Fibroblast of mammary gland (primary cell): Measurements from ENCODE around the gene GRIA4.

ENCODE experiments used
- DNase-seq: peaks from one replicate; pipeline ENCODE4 v3.0.0-alpha.2; 2010; ENCODE audit warnings: low read depth
- H3K4me3 ChIP-seq: 2 replicates; pipeline ENCODE4 v1.5.1; 2011; ENCODE audit warnings: low read depth, mild to moderate bottlenecking, low read length, moderate library complexity; ENCODE audit not compliant: control insufficient read depth
- CTCF ChIP-seq: conservative IDR thresholded peaks from 2 replicates; pipeline ENCODE4 v1.5.1; 2011; ENCODE audit warnings: low read depth, low read length, inconsistent platforms; ENCODE audit not compliant: control insufficient read depth, insufficient read depth

The GRIA4 gene

GRCh38 chr11:105856954-105857353 lies 247.1 kb downstream of the GRIA4 start:
- H3K4me3 ChIP-seq, result no peak overlapping the region
- TF ChIP-seq CTCF, result no peak

GRCh38 chr11:105857728-105858127 lies 247.9 kb downstream of the GRIA4 start:
- no peak for DNase-seq
- no peak for TF ChIP-seq CTCF
- no peak overlapping the region for H3K4me3 ChIP-seq

More at GRCh38 chr11:105856954-105857353, 247.1 kb downstream of the GRIA4 start:
- no peak for DNase-seq

GRCh38 chr11:105858841-105859240 lies 249.0 kb downstream of the GRIA4 start:
- H3K4me3 ChIP-seq, result no peak overlapping the region
- no peak for TF ChIP-seq CTCF
- no peak for DNase-seq

GRCh38 chr11:105860105-105860504 lies 250.2 kb downstream of the GRIA4 start:
- TF ChIP-seq CTCF, result no peak

GRCh38 chr11:105861225-105861624 lies 251.4 kb downstream of the GRIA4 start:
- no peak overlapping the region for H3K4me3 ChIP-seq
- DNase-seq, result no peak
- peak; percentile 14 for TF ChIP-seq CTCF

More at GRCh38 chr11:105860105-105860504, 250.2 kb downstream of the GRIA4 start:
- no peak for DNase-seq
- no peak overlapping the region for H3K4me3 ChIP-seq

- peak; percentile 65 for DNase-seq
- TF ChIP-seq CTCF, result peak; percentile 65
- no peak overlapping the region for H3K4me3 ChIP-seq
Observed at GRCh38 chr11:105862736-105863367, 253.0 kb downstream of the GRIA4 start.
